GM21367 (cell line): Measurements from ENCODE around the gene ARHGEF37.

ENCODE experiments used
- ATAC-seq: cut with Tn5 transposase; IDR thresholded peaks from one replicate; pipeline ENCODE4 v1.9.1; 2021; ENCODE audit not compliant: unreplicated experiment

ARHGEF37 gene

DNA sequence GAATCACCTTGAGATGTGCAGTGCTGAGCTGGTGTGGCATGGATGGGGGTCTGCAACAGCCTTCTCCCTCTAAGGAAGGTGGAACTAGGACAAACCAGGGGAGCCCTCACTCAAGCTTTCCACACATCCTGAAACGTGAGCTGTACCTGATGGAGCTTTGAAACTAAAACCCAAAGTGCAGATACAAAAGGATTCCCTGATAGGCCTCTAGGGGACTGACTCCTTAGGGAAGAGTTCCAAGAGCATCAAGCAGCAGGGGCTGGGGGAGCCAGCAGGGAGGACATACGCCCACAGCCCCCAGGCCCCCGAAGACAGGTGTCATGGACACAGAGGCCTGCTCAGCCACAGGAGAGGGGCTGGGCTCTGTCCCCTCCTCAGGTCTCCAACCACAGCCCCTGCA lies 17.7 kb downstream of the ARHGEF37 start:
- no peak for ATAC-seq

DNA sequence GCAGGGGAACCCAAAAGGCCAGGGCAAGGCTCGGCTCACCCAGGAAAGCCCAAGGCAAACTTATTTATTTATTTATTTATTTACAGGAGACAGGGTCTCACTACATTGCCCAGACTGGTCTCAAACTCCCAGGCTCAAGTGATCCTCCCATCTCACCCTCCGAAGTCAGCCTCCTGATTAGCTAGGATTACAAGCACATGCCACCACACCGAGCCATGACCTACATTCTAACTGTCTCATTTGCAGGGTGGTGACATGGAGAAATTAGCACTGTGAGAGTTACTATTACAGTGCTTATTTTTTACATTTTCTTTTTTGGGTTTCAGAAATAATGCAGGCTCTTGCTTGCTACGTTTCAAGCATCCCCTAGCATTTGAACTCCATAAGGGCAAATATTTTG lies 18.1 kb downstream of the ARHGEF37 start:
- no peak for ATAC-seq

- no peak for ATAC-seq
Observed at GRCh38 chr5:149600932-149601331, 19.6 kb downstream of the ARHGEF37 start.

DNA sequence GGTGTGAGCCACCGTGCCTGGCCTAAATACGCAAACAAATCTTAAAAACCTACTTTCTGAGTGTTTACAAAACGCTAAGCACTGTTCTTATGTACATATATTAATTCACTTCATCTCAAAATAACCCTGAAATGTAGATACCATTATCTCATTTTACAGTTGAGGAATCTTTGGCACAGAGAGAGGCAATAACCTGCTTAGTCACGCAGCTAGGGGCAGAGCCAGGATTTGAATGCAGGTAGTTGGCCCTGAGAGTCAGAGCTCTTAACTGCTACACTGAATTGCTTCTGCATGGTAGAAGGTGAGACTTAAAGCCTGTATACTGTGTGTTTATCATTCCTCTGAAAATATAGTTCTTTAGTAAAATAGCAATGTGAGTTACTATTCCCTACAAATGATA lies 21.9 kb downstream of the ARHGEF37 start:
- ATAC-seq, result no peak

DNA sequence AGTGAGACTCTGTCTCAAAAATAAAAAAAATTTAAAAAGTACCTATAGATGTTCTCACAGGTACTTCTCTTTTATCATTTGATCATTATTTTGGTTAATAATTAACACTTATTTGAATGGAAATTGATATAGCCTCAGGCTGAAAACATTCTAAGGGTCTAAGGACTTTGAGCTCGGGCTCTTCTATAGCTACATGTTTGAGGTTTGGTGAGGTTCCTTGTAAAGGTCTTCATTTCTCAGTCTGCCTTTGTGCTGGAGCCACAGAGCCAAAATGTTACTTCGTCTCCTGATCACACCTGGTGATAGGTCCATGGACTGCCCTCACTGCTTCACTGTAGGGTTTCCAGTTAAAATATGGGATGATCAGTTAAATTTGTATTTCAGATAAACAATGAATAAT lies 22.6 kb downstream of the ARHGEF37 start:
- ATAC-seq, result no peak

DNA sequence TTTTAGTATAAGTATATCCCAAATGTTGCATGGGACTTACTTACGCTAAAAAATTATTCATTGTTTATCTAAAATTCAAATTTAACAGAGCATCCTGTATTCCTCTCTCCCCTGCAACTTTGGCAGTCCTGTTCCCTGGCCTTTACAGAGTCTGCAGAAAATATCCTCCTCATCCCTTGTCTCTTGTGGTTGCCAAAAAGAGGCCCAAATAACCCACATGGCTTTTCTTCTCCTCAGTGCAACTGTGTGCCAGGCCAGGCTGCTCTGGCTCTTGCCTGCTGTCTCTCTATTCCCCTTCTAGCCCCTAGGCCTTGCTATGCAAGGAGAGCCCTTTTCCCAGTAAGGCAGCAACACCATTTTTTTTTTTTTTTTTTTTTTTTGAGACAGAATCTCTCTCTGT lies 23.0 kb downstream of the ARHGEF37 start:
- no peak for ATAC-seq

DNA sequence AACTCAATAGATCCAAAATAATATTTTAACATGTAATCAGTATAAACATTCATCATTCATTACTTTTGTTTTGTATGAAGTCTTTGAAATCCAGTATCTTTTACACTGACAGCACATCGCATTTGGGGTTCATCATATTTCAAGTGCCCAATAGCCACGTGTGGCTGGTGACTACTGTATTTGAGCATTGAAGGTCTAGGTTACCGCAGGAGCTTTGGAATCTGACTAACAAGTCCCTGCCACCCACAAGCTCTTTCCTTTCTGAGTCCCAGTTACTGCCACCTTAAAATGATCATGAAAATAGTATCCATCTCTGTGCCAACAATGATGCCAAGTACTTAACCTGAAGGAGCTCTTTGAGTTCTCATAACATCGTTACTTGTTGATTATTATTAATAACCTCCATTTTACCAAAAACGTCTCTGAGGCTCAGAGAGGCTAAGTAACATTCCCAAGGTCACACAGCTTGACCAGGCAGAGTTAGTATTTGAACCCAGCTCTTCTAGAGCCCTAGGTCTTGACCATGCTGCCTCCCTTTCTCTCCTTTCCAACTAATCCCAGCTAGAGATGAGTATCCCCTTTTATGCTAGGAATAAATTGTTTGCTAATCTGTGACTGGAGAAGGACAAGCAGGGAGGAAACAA lies 24.2 kb downstream of the ARHGEF37 start:
- ATAC-seq, result no peak

DNA sequence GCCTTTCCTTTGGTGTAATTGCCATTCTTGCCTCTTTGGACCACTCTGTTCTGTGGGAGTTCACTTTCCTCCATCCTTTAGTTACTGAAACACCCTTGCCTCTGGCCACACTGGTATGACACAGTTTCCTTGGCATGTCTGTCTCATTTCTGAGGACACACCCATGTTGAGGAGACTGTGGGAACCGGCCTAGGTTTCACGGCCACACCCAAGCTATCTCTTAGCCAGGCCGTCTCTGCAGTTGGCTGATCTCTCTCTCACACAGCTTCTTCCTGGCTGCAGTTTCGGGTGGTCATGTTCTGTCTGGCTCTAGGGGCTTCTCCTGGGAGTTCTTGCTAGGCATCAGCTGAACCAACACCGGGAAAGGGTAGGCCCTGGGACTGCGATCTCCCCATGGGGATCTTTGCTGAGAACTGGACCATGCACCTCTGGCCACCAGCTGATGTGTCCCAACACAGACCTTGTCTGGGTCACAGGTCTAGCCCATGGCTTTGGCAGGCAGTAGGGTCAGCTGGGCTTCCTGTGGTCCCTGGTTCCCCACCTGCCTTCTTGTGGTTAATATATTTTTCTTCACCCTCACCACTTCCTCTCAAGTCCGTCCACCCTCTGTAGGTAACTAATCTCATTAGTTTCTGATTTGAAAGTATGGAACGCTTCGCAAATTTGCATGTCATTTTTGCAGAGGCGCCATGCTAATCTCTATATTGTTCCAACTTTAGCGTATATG lies 24.9 kb downstream of the ARHGEF37 start:
- peak; percentile 92 for ATAC-seq

GRCh38 chr5:149608936-149609545 lies 27.7 kb downstream of the ARHGEF37 start:
- ATAC-seq, result no peak

- no peak for ATAC-seq
Observed at GRCh38 chr5:149609640-149610219, 28.4 kb downstream of the ARHGEF37 start.

- ATAC-seq, result no peak
Observed at GRCh38 chr5:149610589-149611255, 29.4 kb downstream of the ARHGEF37 start.

DNA sequence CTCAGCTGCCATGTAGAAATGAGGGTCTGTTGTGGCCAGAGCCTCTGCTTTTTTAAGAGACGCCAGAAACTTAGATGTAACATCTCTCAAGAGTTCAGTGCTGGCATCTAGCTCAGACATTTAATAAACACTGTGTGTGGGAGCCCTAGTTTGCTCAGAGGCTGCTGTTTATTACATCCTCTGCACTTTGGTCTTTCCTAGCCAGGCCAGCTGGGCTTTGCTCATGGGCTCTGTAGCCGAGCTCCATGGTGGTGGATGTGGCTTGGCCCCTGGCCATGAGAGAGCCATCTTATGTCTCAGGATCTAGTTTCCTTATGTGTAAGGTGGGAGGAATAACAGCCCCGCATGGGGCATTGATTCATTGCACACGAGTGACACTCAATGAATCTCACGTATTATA lies 30.0 kb downstream of the ARHGEF37 start:
- ATAC-seq, result no peak

- no peak for ATAC-seq
Observed at GRCh38 chr5:149614034-149614907, 33.0 kb downstream of the ARHGEF37 start.

- ATAC-seq, result no peak
Observed at GRCh38 chr5:149615976-149616375, 34.7 kb downstream of the ARHGEF37 start.

- peak; percentile 39 for ATAC-seq
Observed at GRCh38 chr5:149616727-149617285, 35.5 kb downstream of the ARHGEF37 start.

DNA sequence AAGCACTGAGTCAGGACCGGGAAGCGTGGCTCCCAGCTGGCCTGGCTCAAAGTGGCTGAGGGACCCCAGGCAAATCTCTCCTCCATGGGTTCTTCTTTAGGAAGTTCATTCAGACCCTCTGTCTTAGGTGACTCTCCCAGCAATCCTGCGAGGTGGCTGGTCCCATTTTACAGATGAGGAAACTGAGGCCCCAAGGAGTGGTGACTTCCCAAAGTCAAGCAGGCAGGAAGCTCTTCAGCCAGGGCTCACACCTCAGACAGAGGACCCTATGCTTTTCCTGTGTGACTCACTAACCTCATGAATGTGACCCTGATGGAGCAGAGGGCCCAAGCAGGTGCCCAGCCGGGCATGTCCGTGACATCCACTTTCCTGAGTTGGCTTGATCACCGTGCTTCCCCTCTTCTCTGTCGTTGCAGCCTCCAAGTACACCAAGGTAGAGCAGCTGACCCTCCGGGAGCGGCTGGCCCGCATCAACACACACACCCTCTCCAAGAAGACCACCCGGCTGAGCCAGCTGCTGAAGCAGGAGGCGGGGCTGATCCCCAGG lies 36.5 kb downstream of the ARHGEF37 start:
- ATAC-seq, result peak; percentile 33

DNA sequence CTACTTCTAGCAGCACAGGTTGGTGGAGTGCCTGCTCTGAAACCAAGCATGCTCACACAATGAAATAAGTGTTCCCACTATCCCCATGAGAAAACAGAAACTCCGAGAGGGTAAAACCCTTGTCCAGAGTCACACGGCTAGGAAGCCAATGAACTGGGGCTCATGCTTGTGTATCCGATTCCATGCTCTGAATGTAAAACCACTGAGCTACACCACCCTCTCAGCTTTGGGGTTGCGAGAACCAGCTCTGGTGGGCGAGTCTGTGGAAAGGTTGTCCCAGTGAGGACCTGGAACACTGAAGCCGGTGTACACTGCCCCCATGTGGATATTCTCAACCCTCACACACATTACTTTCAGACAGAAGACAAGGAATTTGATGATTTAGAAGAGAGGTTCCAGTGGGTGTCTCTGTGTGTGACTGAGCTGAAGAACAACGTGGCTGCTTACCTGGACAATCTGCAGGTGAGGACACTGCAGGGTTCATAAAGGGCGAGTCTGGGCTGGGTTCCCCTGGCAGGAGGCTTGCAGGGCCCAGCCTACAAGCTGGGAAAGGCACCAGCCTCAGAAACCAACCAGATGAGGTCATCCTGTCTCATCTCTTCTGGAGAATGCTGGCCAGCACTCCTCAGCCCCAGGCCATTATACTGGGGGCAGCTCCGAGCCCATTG lies 37.4 kb downstream of the ARHGEF37 start:
- ATAC-seq, result peak; percentile 48

- no peak for ATAC-seq
Observed at GRCh38 chr5:149621415-149622098, 40.3 kb downstream of the ARHGEF37 start.

DNA sequence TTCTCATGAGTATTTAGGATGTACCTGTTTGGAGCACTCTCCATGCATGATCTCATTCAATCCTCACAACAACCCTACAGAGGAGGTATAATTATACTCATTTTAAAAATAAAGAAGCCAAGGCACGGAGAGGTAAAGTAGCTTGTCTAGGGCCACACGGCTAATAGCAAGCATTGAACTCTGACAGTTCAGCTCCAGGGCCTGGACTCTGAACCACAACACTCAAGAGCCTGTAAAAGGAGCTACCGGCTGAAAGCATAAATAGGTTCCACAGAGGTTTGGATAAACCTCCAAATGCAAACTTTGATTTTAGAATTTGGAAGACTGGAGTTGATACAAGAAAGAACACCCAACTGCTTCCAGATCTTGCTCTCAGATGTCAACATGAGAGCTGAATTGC lies 41.2 kb downstream of the ARHGEF37 start:
- ATAC-seq, result no peak
